GM23338 (cell line): ENCODE data around the gene VHLL. TPM values are rescaled to one million over a fixed set of nuclear protein-coding genes. Genes with fewer than 3 reads are reported as not detected.

Source experiments
- ATAC-seq: fragments of 200-7000 bp; cut with Tn5 transposase; 3 replicates; pipeline ENCODE4 v1.9.1; 2020
- DNase-seq: peaks from one replicate; pipeline ENCODE4 v3.0.0-alpha.2; 2015; ENCODE audit warnings: low spot score
- H2AFZ ChIP-seq: fragments of 200-600 bp; sonication (generic); 2 replicates; pipeline ENCODE4 v1.8.0; 2016; ENCODE audit warnings: antibody characterized with exemption, mild to moderate bottlenecking, moderate library complexity
- H3F3A ChIP-seq: fragments of 200-600 bp; sonication (generic); replicated peaks from 2 replicates; pipeline ENCODE4 v1.8.0; 2017; ENCODE audit warnings: antibody characterized with exemption, mixed run types, low read depth
- H3K27ac ChIP-seq: fragments of 200-600 bp; sonication (generic); 2 replicates; pipeline ENCODE4 v1.6.1; 2016; ENCODE audit warnings: low read depth
- H3K27me3 ChIP-seq: fragments of 200-600 bp; sonication (generic); 2 replicates; pipeline ENCODE4 v1.8.0; 2016; ENCODE audit warnings: mild to moderate bottlenecking, mixed run types, moderate library complexity; ENCODE audit not compliant: insufficient read depth
- H3K36me3 ChIP-seq: fragments of 200-600 bp; sonication (generic); 2 replicates; pipeline ENCODE4 v1.8.0; 2016; ENCODE audit warnings: mild to moderate bottlenecking; ENCODE audit not compliant: insufficient read depth
- H3K4me1 ChIP-seq: fragments of 200-600 bp; sonication (generic); 2 replicates; pipeline ENCODE4 v1.8.0; 2016; ENCODE audit warnings: mild to moderate bottlenecking, moderate library complexity; ENCODE audit not compliant: insufficient read depth
- H3K4me2 ChIP-seq: fragments of 200-600 bp; sonication (generic); 2 replicates; pipeline ENCODE4 v1.7.1; 2017; ENCODE audit warnings: mixed run types
- H3K4me3 ChIP-seq: fragments of 200-600 bp; sonication (generic); 2 replicates; pipeline ENCODE4 v1.6.1; 2016; ENCODE audit warnings: mixed run types
- H3K79me2 ChIP-seq: fragments of 200-600 bp; sonication (generic); replicated peaks from 2 replicates; pipeline ENCODE4 v1.8.0; 2017; ENCODE audit warnings: mild to moderate bottlenecking; ENCODE audit not compliant: insufficient read depth
- H3K9me2 ChIP-seq: fragments of 200-600 bp; sonication (generic); 2 replicates; pipeline ENCODE4 v1.8.0; 2017; ENCODE audit not compliant: insufficient read depth
- H4K20me1 ChIP-seq: fragments of 200-600 bp; sonication (generic); replicated peaks from 2 replicates; pipeline ENCODE4 v1.8.0; 2017; ENCODE audit warnings: mild to moderate bottlenecking; ENCODE audit not compliant: insufficient read depth
- H3K27ac Mint-ChIP-seq: 2 replicates; pipeline ENCODE4 v1.8.0; 2020; ENCODE audit warnings: inconsistent platforms, mild to moderate bottlenecking, moderate library complexity, mixed read lengths
- H3K27me3 Mint-ChIP-seq: 3 replicates; pipeline ENCODE4 v1.8.0; 2022; ENCODE audit warnings: low read depth, mild to moderate bottlenecking, moderate library complexity, mixed read lengths, inconsistent platforms; ENCODE audit not compliant: insufficient read depth, poor library complexity
- H3K36me3 Mint-ChIP-seq: 3 replicates; pipeline ENCODE4 v1.8.0; 2021; ENCODE audit warnings: low read depth, mild to moderate bottlenecking, inconsistent platforms, moderate library complexity, mixed read lengths
- H3K4me1 Mint-ChIP-seq: 3 replicates; pipeline ENCODE4 v1.8.0; 2020; ENCODE audit warnings: mild to moderate bottlenecking, inconsistent platforms, mixed read lengths
- H3K4me3 Mint-ChIP-seq: 3 replicates; pipeline ENCODE4 v1.8.0; 2021; ENCODE audit warnings: moderate library complexity, mild to moderate bottlenecking, inconsistent platforms, mixed read lengths
- H3K9me3 Mint-ChIP-seq: 3 replicates; pipeline ENCODE4 v1.8.0; 2020; ENCODE audit warnings: moderate library complexity, mild to moderate bottlenecking, inconsistent platforms, mixed read lengths
- EZH2 ChIP-seq: fragments of 200-600 bp; sonication (generic); IDR thresholded peaks from one replicate; pipeline ENCODE4 v1.8.0; 2017; ENCODE audit warnings: antibody characterized with exemption, mild to moderate bottlenecking, low read depth; ENCODE audit not compliant: unreplicated experiment
- JUNB ChIP-seq: IDR thresholded peaks from one replicate; pipeline ENCODE4 v1.6.1; 2016; ENCODE audit warnings: antibody characterized with exemption; ENCODE audit not compliant: unreplicated experiment
- ZNF114 ChIP-seq: fragments of 250-450 bp; sonication (Bioruptor Pico); IDR thresholded peaks from 2 replicates; pipeline ENCODE4 v1.5.0; 2020; ENCODE audit warnings: mild to moderate bottlenecking, moderate library complexity
- polyA plus RNA-seq: library from polyadenylated mRNA; unstranded; fragments of >200 nt; fragmentation: Nextera tagmentation; extraction: Ambion mirVana; gene quantifications from 2 replicates; pipeline ENCODE4 v1.2.1, GENCODE V29; 2016
- total RNA-seq: library from RNA; depleted of rRNA; stranded (reverse); fragments of >200 nt; shearing (Covaris generic); gene quantifications from 2 replicates; pipeline ENCODE4 v1.2.3, GENCODE V29; 2014
- TF ChIP-seq, protein P1 (sequence below), 2 experiments: fragments of 200-600 bp in 1 of 2; sonication (generic) in 1 of 2; conservative IDR thresholded peaks; 2 replicates each; pipeline versions ENCODE4 v1.5.1 to v1.6.1; 2016 to 2017; ENCODE audit warnings: antibody characterized with exemption in 2 of 2, low read depth in 2 of 2, mild to moderate bottlenecking in 2 of 2, moderate library complexity in 1 of 2
- TF ChIP-seq, protein P2 (sequence below): IDR thresholded peaks from one replicate; pipeline ENCODE4 v1.6.1; 2018; ENCODE audit warnings: antibody characterized with exemption; ENCODE audit not compliant: unreplicated experiment
- TF ChIP-seq, protein P3 (sequence below): fragments of 250-450 bp; sonication (Bioruptor Pico); IDR thresholded peaks from 2 replicates; pipeline ENCODE4 v1.5.0; 2020; ENCODE audit warnings: mild to moderate bottlenecking, moderate library complexity

VHLL gene
- total and polyA plus RNA-seq, 2 experiments from 2014 or later, result not detected

DNA sequence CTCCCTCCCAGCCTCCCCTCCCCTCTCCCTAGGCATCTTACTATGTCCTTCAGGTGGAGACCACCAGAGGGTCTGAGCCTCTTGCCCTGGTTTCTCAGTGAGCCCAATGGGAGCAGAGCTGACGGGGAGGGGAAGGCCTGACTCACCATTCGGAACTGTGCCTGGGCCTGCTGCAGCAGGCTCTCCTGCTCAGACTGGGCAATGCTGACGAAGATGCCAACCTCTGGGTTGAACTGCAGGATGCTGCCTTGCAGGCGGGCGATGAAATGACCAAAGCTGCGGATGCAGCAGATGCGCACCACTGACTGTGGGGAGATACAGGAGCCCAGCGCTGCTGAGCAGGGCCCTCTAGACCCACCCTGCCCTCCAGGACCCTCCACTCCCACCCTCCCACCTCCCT lies 40.2 kb downstream of the VHLL start (continued):
- TF ChIP-seq, protein P1, sequence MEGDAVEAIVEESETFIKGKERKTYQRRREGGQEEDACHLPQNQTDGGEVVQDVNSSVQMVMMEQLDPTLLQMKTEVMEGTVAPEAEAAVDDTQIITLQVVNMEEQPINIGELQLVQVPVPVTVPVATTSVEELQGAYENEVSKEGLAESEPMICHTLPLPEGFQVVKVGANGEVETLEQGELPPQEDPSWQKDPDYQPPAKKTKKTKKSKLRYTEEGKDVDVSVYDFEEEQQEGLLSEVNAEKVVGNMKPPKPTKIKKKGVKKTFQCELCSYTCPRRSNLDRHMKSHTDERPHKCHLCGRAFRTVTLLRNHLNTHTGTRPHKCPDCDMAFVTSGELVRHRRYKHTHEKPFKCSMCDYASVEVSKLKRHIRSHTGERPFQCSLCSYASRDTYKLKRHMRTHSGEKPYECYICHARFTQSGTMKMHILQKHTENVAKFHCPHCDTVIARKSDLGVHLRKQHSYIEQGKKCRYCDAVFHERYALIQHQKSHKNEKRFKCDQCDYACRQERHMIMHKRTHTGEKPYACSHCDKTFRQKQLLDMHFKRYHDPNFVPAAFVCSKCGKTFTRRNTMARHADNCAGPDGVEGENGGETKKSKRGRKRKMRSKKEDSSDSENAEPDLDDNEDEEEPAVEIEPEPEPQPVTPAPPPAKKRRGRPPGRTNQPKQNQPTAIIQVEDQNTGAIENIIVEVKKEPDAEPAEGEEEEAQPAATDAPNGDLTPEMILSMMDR (conservative IDR thresholded peaks at IDR 0.05; ENCODE audit: low read depth in 2 of 2), result no peak

DNA sequence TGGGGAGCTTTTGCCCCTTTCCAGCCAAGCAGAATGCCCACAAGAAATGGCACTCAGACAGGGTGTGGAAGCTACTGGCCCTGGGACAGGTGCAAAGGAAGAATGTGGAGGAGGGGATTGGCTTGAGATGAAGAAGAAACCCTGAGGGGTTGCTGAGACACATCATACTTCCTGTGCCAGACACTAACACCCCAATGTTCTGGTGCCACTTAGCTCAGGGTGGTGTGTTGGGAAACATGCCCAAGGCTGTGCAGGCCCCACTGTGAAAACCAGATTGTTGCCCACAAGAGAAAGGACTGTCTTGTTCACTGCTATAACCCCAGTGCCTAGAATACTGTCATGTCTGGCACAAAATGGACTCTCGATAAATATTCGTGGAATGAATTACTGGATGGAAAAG lies 41.4 kb downstream of the VHLL start:
- no peak for TF ChIP-seq ZNF114 (CRISPR knock-in tag)
- TF ChIP-seq, protein P2, sequence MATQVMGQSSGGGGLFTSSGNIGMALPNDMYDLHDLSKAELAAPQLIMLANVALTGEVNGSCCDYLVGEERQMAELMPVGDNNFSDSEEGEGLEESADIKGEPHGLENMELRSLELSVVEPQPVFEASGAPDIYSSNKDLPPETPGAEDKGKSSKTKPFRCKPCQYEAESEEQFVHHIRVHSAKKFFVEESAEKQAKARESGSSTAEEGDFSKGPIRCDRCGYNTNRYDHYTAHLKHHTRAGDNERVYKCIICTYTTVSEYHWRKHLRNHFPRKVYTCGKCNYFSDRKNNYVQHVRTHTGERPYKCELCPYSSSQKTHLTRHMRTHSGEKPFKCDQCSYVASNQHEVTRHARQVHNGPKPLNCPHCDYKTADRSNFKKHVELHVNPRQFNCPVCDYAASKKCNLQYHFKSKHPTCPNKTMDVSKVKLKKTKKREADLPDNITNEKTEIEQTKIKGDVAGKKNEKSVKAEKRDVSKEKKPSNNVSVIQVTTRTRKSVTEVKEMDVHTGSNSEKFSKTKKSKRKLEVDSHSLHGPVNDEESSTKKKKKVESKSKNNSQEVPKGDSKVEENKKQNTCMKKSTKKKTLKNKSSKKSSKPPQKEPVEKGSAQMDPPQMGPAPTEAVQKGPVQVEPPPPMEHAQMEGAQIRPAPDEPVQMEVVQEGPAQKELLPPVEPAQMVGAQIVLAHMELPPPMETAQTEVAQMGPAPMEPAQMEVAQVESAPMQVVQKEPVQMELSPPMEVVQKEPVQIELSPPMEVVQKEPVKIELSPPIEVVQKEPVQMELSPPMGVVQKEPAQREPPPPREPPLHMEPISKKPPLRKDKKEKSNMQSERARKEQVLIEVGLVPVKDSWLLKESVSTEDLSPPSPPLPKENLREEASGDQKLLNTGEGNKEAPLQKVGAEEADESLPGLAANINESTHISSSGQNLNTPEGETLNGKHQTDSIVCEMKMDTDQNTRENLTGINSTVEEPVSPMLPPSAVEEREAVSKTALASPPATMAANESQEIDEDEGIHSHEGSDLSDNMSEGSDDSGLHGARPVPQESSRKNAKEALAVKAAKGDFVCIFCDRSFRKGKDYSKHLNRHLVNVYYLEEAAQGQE, result no peak
- TF ChIP-seq, protein P3, sequence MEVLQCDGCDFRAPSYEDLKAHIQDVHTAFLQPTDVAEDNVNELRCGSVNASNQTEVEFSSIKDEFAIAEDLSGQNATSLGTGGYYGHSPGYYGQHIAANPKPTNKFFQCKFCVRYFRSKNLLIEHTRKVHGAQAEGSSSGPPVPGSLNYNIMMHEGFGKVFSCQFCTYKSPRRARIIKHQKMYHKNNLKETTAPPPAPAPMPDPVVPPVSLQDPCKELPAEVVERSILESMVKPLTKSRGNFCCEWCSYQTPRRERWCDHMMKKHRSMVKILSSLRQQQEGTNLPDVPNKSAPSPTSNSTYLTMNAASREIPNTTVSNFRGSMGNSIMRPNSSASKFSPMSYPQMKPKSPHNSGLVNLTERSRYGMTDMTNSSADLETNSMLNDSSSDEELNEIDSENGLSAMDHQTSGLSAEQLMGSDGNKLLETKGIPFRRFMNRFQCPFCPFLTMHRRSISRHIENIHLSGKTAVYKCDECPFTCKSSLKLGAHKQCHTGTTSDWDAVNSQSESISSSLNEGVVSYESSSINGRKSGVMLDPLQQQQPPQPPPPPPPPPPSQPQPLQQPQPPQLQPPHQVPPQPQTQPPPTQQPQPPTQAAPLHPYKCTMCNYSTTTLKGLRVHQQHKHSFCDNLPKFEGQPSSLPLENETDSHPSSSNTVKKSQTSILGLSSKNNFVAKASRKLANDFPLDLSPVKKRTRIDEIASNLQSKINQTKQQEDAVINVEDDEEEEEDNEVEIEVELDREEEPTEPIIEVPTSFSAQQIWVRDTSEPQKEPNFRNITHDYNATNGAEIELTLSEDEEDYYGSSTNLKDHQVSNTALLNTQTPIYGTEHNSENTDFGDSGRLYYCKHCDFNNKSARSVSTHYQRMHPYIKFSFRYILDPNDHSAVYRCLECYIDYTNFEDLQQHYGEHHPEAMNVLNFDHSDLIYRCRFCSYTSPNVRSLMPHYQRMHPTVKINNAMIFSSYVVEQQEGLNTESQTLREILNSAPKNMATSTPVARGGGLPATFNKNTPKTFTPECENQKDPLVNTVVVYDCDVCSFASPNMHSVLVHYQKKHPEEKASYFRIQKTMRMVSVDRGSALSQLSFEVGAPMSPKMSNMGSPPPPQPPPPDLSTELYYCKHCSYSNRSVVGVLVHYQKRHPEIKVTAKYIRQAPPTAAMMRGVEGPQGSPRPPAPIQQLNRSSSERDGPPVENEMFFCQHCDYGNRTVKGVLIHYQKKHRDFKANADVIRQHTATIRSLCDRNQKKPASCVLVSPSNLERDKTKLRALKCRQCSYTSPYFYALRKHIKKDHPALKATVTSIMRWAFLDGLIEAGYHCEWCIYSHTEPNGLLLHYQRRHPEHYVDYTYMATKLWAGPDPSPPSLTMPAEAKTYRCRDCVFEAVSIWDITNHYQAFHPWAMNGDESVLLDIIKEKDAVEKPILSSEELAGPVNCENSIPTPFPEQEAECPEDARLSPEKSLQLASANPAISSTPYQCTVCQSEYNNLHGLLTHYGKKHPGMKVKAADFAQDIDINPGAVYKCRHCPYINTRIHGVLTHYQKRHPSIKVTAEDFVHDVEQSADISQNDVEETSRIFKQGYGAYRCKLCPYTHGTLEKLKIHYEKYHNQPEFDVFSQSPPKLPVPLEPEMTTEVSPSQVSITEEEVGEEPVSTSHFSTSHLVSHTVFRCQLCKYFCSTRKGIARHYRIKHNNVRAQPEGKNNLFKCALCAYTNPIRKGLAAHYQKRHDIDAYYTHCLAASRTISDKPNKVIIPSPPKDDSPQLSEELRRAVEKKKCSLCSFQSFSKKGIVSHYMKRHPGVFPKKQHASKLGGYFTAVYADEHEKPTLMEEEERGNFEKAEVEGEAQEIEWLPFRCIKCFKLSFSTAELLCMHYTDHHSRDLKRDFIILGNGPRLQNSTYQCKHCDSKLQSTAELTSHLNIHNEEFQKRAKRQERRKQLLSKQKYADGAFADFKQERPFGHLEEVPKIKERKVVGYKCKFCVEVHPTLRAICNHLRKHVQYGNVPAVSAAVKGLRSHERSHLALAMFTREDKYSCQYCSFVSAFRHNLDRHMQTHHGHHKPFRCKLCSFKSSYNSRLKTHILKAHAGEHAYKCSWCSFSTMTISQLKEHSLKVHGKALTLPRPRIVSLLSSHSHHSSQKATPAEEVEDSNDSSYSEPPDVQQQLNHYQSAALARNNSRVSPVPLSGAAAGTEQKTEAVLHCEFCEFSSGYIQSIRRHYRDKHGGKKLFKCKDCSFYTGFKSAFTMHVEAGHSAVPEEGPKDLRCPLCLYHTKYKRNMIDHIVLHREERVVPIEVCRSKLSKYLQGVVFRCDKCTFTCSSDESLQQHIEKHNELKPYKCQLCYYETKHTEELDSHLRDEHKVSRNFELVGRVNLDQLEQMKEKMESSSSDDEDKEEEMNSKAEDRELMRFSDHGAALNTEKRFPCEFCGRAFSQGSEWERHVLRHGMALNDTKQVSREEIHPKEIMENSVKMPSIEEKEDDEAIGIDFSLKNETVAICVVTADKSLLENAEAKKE (CRISPR knock-in tag), result no peak
- no peak for TF ChIP-seq EZH2
- TF ChIP-seq JUNB, result no peak
- H4K20me1 ChIP-seq, result peaks cover 3% of the 10 kb centered on the region; the same call in 1 of the 2 replicates
- no peak overlapping the region for H3K4me2 ChIP-seq
- no peak for DNase-seq
- Mint-ChIP-seq H3K4me1 (no peaks in the 10 kb centered on the region), H3K9me3 (no peaks in the 10 kb centered on the region), H3K4me3 (no peak overlapping the region), H3K27me3 (peaks cover 7% of the 10 kb centered on the region), H3K36me3 (peaks cover 77% of the 10 kb centered on the region), H3K27ac (no peak overlapping the region)
- H3K27me3 ChIP-seq, result no peaks in the 10 kb centered on the region
- H3K9me2 ChIP-seq, result no peaks in the 10 kb centered on the region
- peaks cover 3% of the 10 kb centered on the region; the same call in 1 of the 2 replicates for H3F3A ChIP-seq
- no peaks in the 10 kb centered on the region for H3K4me1 ChIP-seq
- no peak overlapping the region for H3K4me3 ChIP-seq
- peaks cover 57% of the 10 kb centered on the region for H3K36me3 ChIP-seq
- no peak overlapping the region for H2AFZ ChIP-seq
- H3K27ac ChIP-seq, result no peak overlapping the region
- H3K79me2 ChIP-seq, result no peaks in the 10 kb centered on the region
- ATAC-seq, result no peak
